B cell (primary cell): Measurements from ENCODE around the gene LCN1. TPM values are rescaled to one million over a fixed set of nuclear protein-coding genes. Genes with fewer than 3 reads are reported as not detected.

ENCODE experiments used
- ATAC-seq: fragments of 200-7000 bp; cut with Tn5 transposase; one replicate; pipeline ENCODE4 v1.10.0; 2021; ENCODE audit warnings: low read depth, mild to moderate bottlenecking, moderate number of reproducible peaks, moderate library complexity
- CTCF ChIA-PET: fragments of 350-600 bp; sonication (Branson Sonifier 250); formaldehyde crosslinking; loops from one replicate; lab custom pipeline; 2021; ENCODE audit warnings: antibody characterized with exemption, inconsistent platforms; lab: Charles Lee
- POLR2A ChIA-PET: fragments of 350-600 bp; sonication (Branson Sonifier 250); formaldehyde crosslinking; loops from one replicate; lab custom pipeline; 2021; ENCODE audit warnings: antibody characterized with exemption; lab: Charles Lee
- DNase-seq: peaks from one replicate; pipeline ENCODE4 v3.0.0; 2013
- H2AFZ ChIP-seq: 2 replicates; pipeline ENCODE4 v1.6.1; 2012; ENCODE audit warnings: mild to moderate bottlenecking, low read depth, low read length; ENCODE audit not compliant: insufficient read depth, poor library complexity, severe bottlenecking
- H3K27ac ChIP-seq, 2 donors: 1 replicate in 1 of 2; 2 replicates in 1 of 2; pipeline ENCODE4 v1.5.1; 2012 to 2013; ENCODE audit warnings: low read length in 2 of 2, mild to moderate bottlenecking in 2 of 2, moderate library complexity in 1 of 2
- H3K27me3 ChIP-seq, 4 experiments: fragments of 200-600 bp in 1 of 4; sonication (generic) in 1 of 4; replicated peaks in 1 of 4; 1 replicate in 2 of 4; 2 replicates in 2 of 4; pipeline versions ENCODE4 v1.6.1 to v1.7.0; 2013 to 2016; ENCODE audit warnings: low read length in 3 of 4, mild to moderate bottlenecking in 2 of 4, mixed read lengths in 1 of 4, moderate library complexity in 1 of 4; ENCODE audit not compliant: insufficient read depth in 4 of 4, control insufficient read depth in 3 of 4; ENCODE audit errors: control extremely low read depth in 1 of 4
- H3K36me3 ChIP-seq, 2 experiments: replicated peaks in 1 of 2; 1 replicate in 1 of 2; 2 replicates in 1 of 2; pipeline versions ENCODE4 v1.6.1 to v1.7.1; 2013; ENCODE audit warnings: low read length in 1 of 2; ENCODE audit not compliant: insufficient read depth in 2 of 2, control insufficient read depth in 1 of 2; ENCODE audit errors: control extremely low read depth in 1 of 2, extremely low read depth in 1 of 2
- H3K4me1 ChIP-seq, 2 donors: fragments of 200-600 bp in 1 of 2; sonication (generic) in 1 of 2; 1 replicate in 1 of 2; 2 replicates in 1 of 2; pipeline versions ENCODE4 v1.5.1 to v1.6.1; 2013 to 2017; ENCODE audit warnings: low read length in 2 of 2; ENCODE audit not compliant: control insufficient read depth in 2 of 2, insufficient read depth in 2 of 2
- H3K4me2 ChIP-seq: replicated peaks from 2 replicates; pipeline ENCODE3; 2012; ENCODE audit warnings: mild to moderate bottlenecking, low read depth, low read length; ENCODE audit not compliant: poor library complexity, severe bottlenecking
- H3K4me3 ChIP-seq, 5 experiments: fragments of 200-600 bp in 1 of 5; sonication (generic) in 1 of 5; 1 replicate in 3 of 5; 2 replicates in 2 of 5; pipeline versions ENCODE4 v1.5.1 to v1.7.0; 2011 to 2016; ENCODE audit warnings: low read length in 4 of 5, mild to moderate bottlenecking in 4 of 5, low read depth in 2 of 5, control low read depth in 1 of 5, moderate library complexity in 1 of 5; ENCODE audit not compliant: insufficient read depth in 1 of 5; ENCODE audit errors: control extremely low read depth in 1 of 5, extremely low read depth in 1 of 5
- H3K79me2 ChIP-seq: fragments of 200-600 bp; sonication (generic); one replicate; pipeline ENCODE4 v1.6.0; 2016; ENCODE audit warnings: low read length; ENCODE audit not compliant: control insufficient read depth, insufficient read depth
- H3K9ac ChIP-seq: fragments of 200-600 bp; sonication (generic); 2 replicates; pipeline ENCODE4 v1.6.1; 2017; ENCODE audit warnings: mild to moderate bottlenecking, low read length, moderate library complexity
- H3K9me3 ChIP-seq, 3 donors: one replicate each; pipeline versions ENCODE4 v1.6.1 to v1.7.1; 2013; ENCODE audit warnings: low read length in 2 of 3; ENCODE audit not compliant: control insufficient read depth in 2 of 3, insufficient read depth in 1 of 3; ENCODE audit errors: control extremely low read depth in 1 of 3
- H4K20me1 ChIP-seq: 2 replicates; pipeline ENCODE4 v1.6.0; 2012; ENCODE audit warnings: mild to moderate bottlenecking, low read length; ENCODE audit not compliant: insufficient read depth, control insufficient read depth, poor library complexity, severe bottlenecking
- H3K27ac Mint-ChIP-seq: one replicate; pipeline ENCODE4 v1.8.0; 2021; ENCODE audit warnings: mixed read lengths
- H3K27me3 Mint-ChIP-seq: one replicate; pipeline ENCODE4 v1.8.0; 2021; ENCODE audit warnings: mixed read lengths
- H3K4me1 Mint-ChIP-seq: one replicate; pipeline ENCODE4 v1.8.0; 2021; ENCODE audit warnings: mixed read lengths
- H3K4me3 Mint-ChIP-seq: one replicate; pipeline ENCODE4 v1.8.0; 2021; ENCODE audit warnings: mixed read lengths
- H3K9me3 Mint-ChIP-seq: one replicate; pipeline ENCODE4 v1.8.0; 2022; ENCODE audit warnings: mixed read lengths; ENCODE audit not compliant: insufficient read depth
- CTCF ChIP-seq: fragments of 200-600 bp; IDR thresholded peaks from one replicate; pipeline ENCODE4 v1.8.0; 2022; ENCODE audit warnings: antibody characterized with exemption, mild to moderate bottlenecking
- EZH2 ChIP-seq: IDR thresholded peaks from 2 replicates; pipeline ENCODE4 v1.6.1; 2012; ENCODE audit warnings: borderline replicate concordance, low read depth, mild to moderate bottlenecking, moderate library complexity, low read length; ENCODE audit not compliant: insufficient read depth, poor library complexity, severe bottlenecking
- WGBS: methylation state at CpG from one replicate; pipeline ENCODE4 v1.1.5; 2013; ENCODE audit warnings: missing lambda C conversion rate; ENCODE audit not compliant: insufficient coverage; 5-methylcytosine and 5-hydroxymethylcytosine counted together
- intact Hi-C: fragments of 100-400 bp; cut with micrococcal nuclease; formaldehyde crosslinking; loops from one replicate; pipeline ENCODE4 v1.10.0; 2022
- polyA plus RNA-seq: library from polyadenylated mRNA; depleted of rRNA; stranded (reverse); fragments of >200 nt; gene quantifications from 2 replicates; pipeline ENCODE4 v1.2.3, GENCODE V29; 2012
- total RNA-seq, 2 donors: library from RNA; stranded (reverse); fragments of 120-200 nt in 1 of 2; gene quantifications; 1 replicate in 1 of 2; 2 replicates in 1 of 2; pipeline versions ENCODE4 v1.2.3 to v1.2.4, GENCODE V29; 2013 to 2022

LCN1 gene
- total and polyA plus RNA-seq, 2 donors (not counting 1 experiment from before 2014, with no cell fraction given) = not detected

- Mint-ChIP-seq H3K4me3 (no peak overlapping the region), H3K27me3 (peaks cover 5% of the 10 kb centered on the region), H3K27ac (no peak overlapping the region), H3K4me1 (no peaks in the 10 kb centered on the region), H3K9me3 (peaks cover 3% of the 10 kb centered on the region)
- POLR2A ChIA-PET = no interaction called here
- Histone ChIP-seq H3K9me3 (peaks cover 0 to 9% (median 0%) of the 10 kb centered on the region in 3 donors), H2AFZ (no peak overlapping the region), H3K4me3 (no peak overlapping the region), H3K4me2 (no peak overlapping the region), H3K36me3 (no peaks in the 10 kb centered on the region), H3K27me3 (peaks cover 0 to 2% (median 0%) of the 10 kb centered on the region in 4 experiments), H3K4me1 (no peaks in the 10 kb centered on the region), H3K27ac (no peak overlapping the region), H3K9ac (no peak overlapping the region), H3K79me2 (no peaks in the 10 kb centered on the region), H4K20me1 (no peaks in the 10 kb centered on the region)
- DNase-seq = no peak
- no peak for ATAC-seq
- intact Hi-C loops = no loop called here
- TF ChIP-seq CTCF (no peak), EZH2 (no peak)
- CTCF ChIA-PET = no interaction called here
- 94% methylated on average over 4 of the region's 5 CpGs for WGBS
Measured at GRCh38 chr9:135555203-135555602, 34.0 kb downstream of the LCN1 start.

- Histone ChIP-seq H3K9ac (no peak overlapping the region), H3K4me2 (no peak overlapping the region), H3K36me3 (no peaks in the 10 kb centered on the region), H3K79me2 (no peaks in the 10 kb centered on the region), H3K27ac (no peak overlapping the region), H3K9me3 (peaks cover 0 to 9% (median 0%) of the 10 kb centered on the region in 3 donors), H3K4me1 (no peaks in the 10 kb centered on the region), H2AFZ (no peak overlapping the region), H4K20me1 (no peaks in the 10 kb centered on the region), H3K4me3 (no peak overlapping the region), H3K27me3 (peaks cover 0 to 2% (median 0%) of the 10 kb centered on the region in 4 experiments)
- intact Hi-C loops = no loop called here
- ChIA-PET CTCF (no interaction called here), POLR2A (no interaction called here)
- Mint-ChIP-seq H3K27me3 (peaks cover 5% of the 10 kb centered on the region), H3K9me3 (peaks cover 3% of the 10 kb centered on the region), H3K4me1 (no peaks in the 10 kb centered on the region), H3K27ac (no peak overlapping the region), H3K4me3 (no peak overlapping the region)
- no peak for TF ChIP-seq CTCF
- no peak for TF ChIP-seq EZH2
- DNase-seq = no peak
- ATAC-seq = no peak
- WGBS = 73% methylated on average over 14 of the region's 16 CpGs
Measured at GRCh38 chr9:135555910-135556309, 34.7 kb downstream of the LCN1 start.
